LNCaP clone FGC (cell line): Measurements from ENCODE around the gene LNX1.

Source experiments
- DNase-seq: peaks from one replicate; pipeline ENCODE4 v3.0.0-alpha.2; 2011; ENCODE audit warnings: low read depth
- H3K4me3 ChIP-seq: 2 replicates; pipeline ENCODE4 v1.5.1; 2011; ENCODE audit warnings: mild to moderate bottlenecking, low read depth, low read length, control low read depth
- CTCF ChIP-seq: IDR thresholded peaks from 2 replicates; pipeline ENCODE4 v1.5.1; 2012; ENCODE audit warnings: mild to moderate bottlenecking; ENCODE audit not compliant: control insufficient read depth, insufficient read depth; ENCODE audit errors: extremely low read depth

Gene LNX1

DNA sequence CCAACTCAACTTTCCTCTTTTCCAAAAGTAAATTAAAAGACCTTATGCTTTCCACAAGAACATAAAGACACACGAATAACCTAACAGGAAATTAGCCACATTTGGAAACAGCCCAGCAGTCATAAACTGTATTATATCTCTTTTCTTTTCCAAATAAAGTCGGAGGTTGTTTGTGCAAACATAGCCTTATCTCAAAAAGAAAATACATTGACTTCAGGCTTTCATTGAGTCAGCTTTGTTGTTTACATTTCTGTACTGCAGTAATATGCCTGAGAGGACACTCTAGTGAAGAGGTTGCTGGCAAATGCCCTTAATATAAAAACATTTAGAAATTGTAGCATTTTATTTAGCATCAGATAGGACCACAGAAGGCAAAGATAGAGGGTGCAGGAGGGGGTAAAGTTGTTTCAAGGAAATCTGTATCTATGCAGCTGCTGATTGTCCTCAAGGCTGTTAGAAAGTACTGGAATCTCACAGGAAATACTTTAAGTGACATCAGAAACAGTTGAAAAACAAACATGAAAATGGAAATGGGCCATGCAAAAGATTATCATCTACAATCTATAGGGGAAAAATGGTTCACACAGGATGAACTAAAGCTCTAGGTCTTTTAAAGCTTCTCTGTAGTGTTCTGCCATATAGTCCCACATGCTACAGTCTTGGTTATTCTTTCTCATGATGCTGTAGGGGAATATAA is 14.5 kb downstream of the LNX1 start:
- peak; percentile 95 for DNase-seq

DNA sequence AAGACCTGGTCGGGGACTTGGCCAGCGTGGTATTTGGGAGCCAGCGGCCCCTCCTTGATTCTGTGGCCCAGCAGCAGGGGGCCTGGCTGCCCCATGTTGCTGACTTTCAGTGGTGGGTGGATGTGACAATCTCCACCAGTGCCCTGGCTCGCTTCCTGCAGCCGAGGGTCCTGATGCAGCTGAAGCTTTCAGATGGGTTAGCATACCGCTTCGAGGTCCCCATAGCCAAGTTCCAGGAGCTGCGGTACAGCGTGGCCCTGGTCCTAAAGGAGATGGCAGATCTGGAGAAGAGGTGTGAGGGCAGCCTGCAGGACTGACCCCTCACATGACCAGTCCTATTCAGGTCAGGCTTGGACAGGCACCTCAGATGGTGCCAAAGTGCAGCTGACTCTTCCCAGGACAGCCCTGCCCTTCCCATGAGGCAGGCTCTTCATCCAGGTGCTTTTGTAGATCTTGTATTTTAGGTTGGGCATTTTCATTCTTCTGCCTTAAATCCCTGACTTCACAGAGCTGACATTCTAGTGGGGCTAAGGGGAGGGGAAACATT is 15.1 kb downstream of the LNX1 start:
- no peak for TF ChIP-seq CTCF
- H3K4me3 ChIP-seq, result no peak overlapping the region
- DNase-seq, result no peak

More for the DNA sequence above, 14.5 kb downstream of the LNX1 start:
- H3K4me3 ChIP-seq, result no peak overlapping the region
- TF ChIP-seq CTCF, result no peak

- DNase-seq, result no peak
- no peak overlapping the region for H3K4me3 ChIP-seq
- TF ChIP-seq CTCF, result no peak
Measured at GRCh38 chr4:53575552-53575951, 15.7 kb downstream of the LNX1 start.

DNA sequence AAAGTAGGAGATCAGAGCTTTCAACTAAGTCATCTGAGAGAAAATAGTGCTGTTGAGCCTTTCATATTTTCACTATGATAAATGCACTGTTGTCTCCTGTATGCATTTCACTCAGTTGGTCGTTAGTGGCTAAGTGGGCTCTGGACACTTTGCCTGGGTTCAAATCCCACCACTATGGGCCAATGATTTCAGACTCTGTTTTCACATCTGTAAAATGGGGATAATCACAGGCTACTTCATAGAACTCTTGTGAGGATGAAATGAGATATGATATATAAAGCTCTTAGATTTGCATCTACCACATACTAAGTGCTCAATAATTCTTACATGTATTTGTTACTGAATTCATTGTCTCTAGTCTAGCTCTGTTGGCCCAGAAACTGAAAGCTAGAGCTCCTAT is 16.8 kb downstream of the LNX1 start:
- no peak overlapping the region for H3K4me3 ChIP-seq
- no peak for TF ChIP-seq CTCF
- DNase-seq, result no peak

DNA sequence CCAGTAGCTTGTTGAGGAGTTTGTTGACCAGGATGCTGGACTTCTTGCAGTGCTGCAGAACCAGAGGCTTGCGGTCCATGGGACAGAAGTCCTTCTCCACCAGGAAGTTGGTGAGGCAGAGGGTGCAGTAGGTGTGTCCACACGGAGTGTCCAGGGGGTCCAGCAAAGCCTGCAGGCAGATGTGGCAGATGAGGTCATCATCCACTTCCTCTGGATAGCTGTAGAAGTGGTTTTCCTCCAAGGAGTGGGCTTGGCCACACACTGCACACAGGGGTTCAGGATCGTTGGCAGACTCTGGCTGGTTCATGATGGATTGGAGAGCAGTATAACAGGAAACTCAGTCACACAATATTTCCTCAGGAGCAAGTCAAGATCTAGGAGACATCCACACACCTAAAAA is 17.6 kb downstream of the LNX1 start:
- TF ChIP-seq CTCF, result no peak
- H3K4me3 ChIP-seq, result no peak overlapping the region
- DNase-seq, result no peak

- DNase-seq, result no peak
- H3K4me3 ChIP-seq, result no peak overlapping the region
- TF ChIP-seq CTCF, result no peak
Measured at GRCh38 chr4:53572600-53572994, 18.7 kb downstream of the LNX1 start.
